AG04450 (cell line): ENCODE results near the gene ARID4B. TPM values are rescaled to one million over a fixed set of nuclear protein-coding genes. Genes with fewer than 3 reads are reported as not detected.

Experiments
- CTCF ChIA-PET: fragments of 300-600, 350-600 bp; formaldehyde crosslinking; extraction: SDS; loops from one replicate; lab custom pipeline; 2022; ENCODE audit warnings: antibody characterized with exemption, inconsistent platforms; lab: Charles Lee
- POLR2A ChIA-PET: fragments of 350-600 bp; formaldehyde crosslinking; extraction: SDS; loops from one replicate; lab custom pipeline; 2021; ENCODE audit warnings: antibody characterized with exemption, inconsistent platforms; lab: Yijun Ruan, JAX
- DNase-seq: peaks from one replicate; pipeline ENCODE4 v3.0.0-alpha.2; 2011; ENCODE audit warnings: low read depth, low spot score
- H3K27ac ChIP-seq: one replicate; pipeline ENCODE4 v1.5.1; 2012; ENCODE audit warnings: low read depth, low read length, control low read depth
- H3K27me3 ChIP-seq: one replicate; pipeline ENCODE4 v1.6.0; 2012; ENCODE audit warnings: low read length; ENCODE audit not compliant: control insufficient read depth, insufficient read depth
- H3K4me3 ChIP-seq: 2 replicates; pipeline ENCODE4 v1.5.1; 2011; ENCODE audit warnings: mild to moderate bottlenecking, low read depth, low read length, control low read depth
- H3K9me3 ChIP-seq: 2 replicates; pipeline ENCODE4 v1.5.1; 2012; ENCODE audit warnings: low read length; ENCODE audit not compliant: control insufficient read depth, insufficient read depth
- CTCF ChIP-seq: IDR thresholded peaks from 2 replicates; pipeline ENCODE4 v1.5.1; 2011; ENCODE audit warnings: low read depth, low read length, control low read depth, inconsistent platforms
- polyA plus RNA-seq: library from polyadenylated mRNA; depleted of rRNA; stranded (reverse); fragments of >200 nt; gene quantifications from 2 replicates; pipeline ENCODE4 v1.2.3, GENCODE V29; 2011

ARID4B gene
- polyA plus RNA-seq, 1 experiment = 15.6 TPM

- POLR2A ChIA-PET = no interaction called here
- Histone ChIP-seq H3K4me3 (no peak overlapping the region), H3K9me3 (no peaks in the 10 kb centered on the region), H3K27ac (no peak overlapping the region), H3K27me3 (no peaks in the 10 kb centered on the region)
- no peak for DNase-seq
- TF ChIP-seq CTCF = no peak
- CTCF ChIA-PET = no interaction called here
Measured at GRCh38 chr1:235151033-235151432, 176.9 kb downstream of the ARID4B start.

- Histone ChIP-seq H3K27ac (no peak overlapping the region), H3K4me3 (no peak overlapping the region), H3K27me3 (no peaks in the 10 kb centered on the region), H3K9me3 (no peaks in the 10 kb centered on the region)
- POLR2A ChIA-PET = interaction anchor here (0.7 kb wide), 1 partner anchor 11 kb away, joined by 5 read pairs; the partner anchor contains the start of gene RBM34
- CTCF ChIA-PET = no interaction called here
- no peak for TF ChIP-seq CTCF
- no peak for DNase-seq
Measured at GRCh38 chr1:235149824-235150223, 178.2 kb downstream of the ARID4B start.

- Histone ChIP-seq H3K27me3 (no peaks in the 10 kb centered on the region), H3K4me3 (no peak overlapping the region), H3K9me3 (no peaks in the 10 kb centered on the region), H3K27ac (no peak overlapping the region)
- TF ChIP-seq CTCF = no peak
- no peak for DNase-seq
- CTCF ChIA-PET = no interaction called here
- POLR2A ChIA-PET = no interaction called here
Measured at GRCh38 chr1:235147269-235147668, 180.7 kb downstream of the ARID4B start.

- POLR2A ChIA-PET = interaction anchor here (0.6 kb wide), 2 partner anchors 15 to 38 kb away, joined by 3 read pairs; partner anchors contain the start of gene RBM34
- DNase-seq = no peak
- CTCF ChIA-PET = interaction anchor here (0.6 to 1.6 kb wide), 4 partner anchors 15 to 271 kb away, joined by 3 to 10 read pairs (median 6); partner anchors contain the start of gene RBM34
- Histone ChIP-seq H3K4me3 (no peak overlapping the region), H3K27ac (no peak overlapping the region), H3K27me3 (no peaks in the 10 kb centered on the region), H3K9me3 (no peaks in the 10 kb centered on the region)
- no peak for TF ChIP-seq CTCF
Measured at GRCh38 chr1:235145639-235146038, 182.3 kb downstream of the ARID4B start.

- no peak for TF ChIP-seq CTCF
- CTCF ChIA-PET = no interaction called here
Measured at GRCh38 chr1:235142991-235143390, 185.0 kb downstream of the ARID4B start.

More at GRCh38 chr1:235142991-235143390, 185.0 kb downstream of the ARID4B start:
- Histone ChIP-seq H3K4me3 (no peak overlapping the region), H3K27ac (no peak overlapping the region), H3K9me3 (no peaks in the 10 kb centered on the region), H3K27me3 (no peaks in the 10 kb centered on the region)
- DNase-seq = no peak
- POLR2A ChIA-PET = interaction anchor here (0.7 kb wide), 1 partner anchor 18 kb away, joined by 3 read pairs; the partner anchor contains the start of gene RBM34
